C1 segment of cervical spinal cord (tissue), 14 donors: ENCODE measurements around the gene UVRAG.

Experiments
- DNase-seq, 14 donors: peaks; one replicate each; lab custom pipeline; 2025; lab: John Stamatoyannopoulos, UW

UVRAG gene

GRCh38 chr11:75802913-75803820 lies 11.8 kb upstream of the UVRAG start:
- peak in 13 of 14 donors; percentile 4 to 72 (median 39) for DNase-seq

GRCh38 chr11:75809111-75809510 lies 5.9 kb upstream of the UVRAG start:
- DNase-seq: no peak

- no peak for DNase-seq
Observed at GRCh38 chr11:75809991-75810390, 5.0 kb upstream of the UVRAG start.

GRCh38 chr11:75810637-75811390 lies 4.2 kb upstream of the UVRAG start:
- no peak for DNase-seq

GRCh38 chr11:75811485-75811884 lies 3.5 kb upstream of the UVRAG start:
- DNase-seq: no peak

- DNase-seq: no peak
Observed at GRCh38 chr11:75812542-75813040, 2.4 kb upstream of the UVRAG start.

GRCh38 chr11:75813124-75813523 lies 1.9 kb upstream of the UVRAG start:
- DNase-seq: no peak

GRCh38 chr11:75813622-75814039 lies 1.4 kb upstream of the UVRAG start:
- DNase-seq: no peak

GRCh38 chr11:75814363-75814676 lies 690 bp upstream of the UVRAG start:
- DNase-seq: no peak

- peak in 1 of 14 donors; percentile 65 for DNase-seq
Observed at GRCh38 chr11:75815345-75816168, 547 bp downstream of the UVRAG start.

GRCh38 chr11:75816561-75817239 lies 1.7 kb downstream of the UVRAG start:
- DNase-seq: peak in 2 of 14 donors; percentile 15 to 24

GRCh38 chr11:75820645-75821044 lies 5.6 kb downstream of the UVRAG start:
- DNase-seq: no peak

GRCh38 chr11:75821202-75821601 lies 6.2 kb downstream of the UVRAG start:
- DNase-seq: no peak

GRCh38 chr11:75822541-75822940 lies 7.5 kb downstream of the UVRAG start:
- no peak for DNase-seq

GRCh38 chr11:75823415-75823814 lies 8.4 kb downstream of the UVRAG start:
- DNase-seq: no peak

GRCh38 chr11:75823946-75824345 lies 8.9 kb downstream of the UVRAG start:
- no peak for DNase-seq

GRCh38 chr11:75826461-75827230 lies 11.6 kb downstream of the UVRAG start:
- DNase-seq: no peak

- DNase-seq: no peak
Observed at GRCh38 chr11:75827562-75827961, 12.6 kb downstream of the UVRAG start.

- DNase-seq: no peak
Observed at GRCh38 chr11:75831915-75832502, 17.0 kb downstream of the UVRAG start.

GRCh38 chr11:75834728-75835127 lies 19.7 kb downstream of the UVRAG start:
- no peak for DNase-seq
